HL-60 (cell line): ENCODE measurements around the gene ARSA.

Source experiments
- DNase-seq, 2 experiments: peaks; one replicate each; pipeline ENCODE4 v3.0.0-alpha.2; 2010 to 2020; ENCODE audit warnings: low read depth in 1 of 2, low spot score in 1 of 2
- H3K27ac ChIP-seq: fragments of 250-450 bp; sonication (Bioruptor Pico); replicated peaks from 2 replicates; pipeline ENCODE4 v1.5.1; 2020; ENCODE audit warnings: mild to moderate bottlenecking, moderate library complexity
- H3K27me3 ChIP-seq: fragments of 250-450 bp; sonication (Bioruptor Pico); 2 replicates; pipeline ENCODE4 v1.5.1; 2021; ENCODE audit warnings: mild to moderate bottlenecking, moderate library complexity; ENCODE audit not compliant: insufficient read depth, poor library complexity, severe bottlenecking
- H3K4me3 ChIP-seq: replicated peaks from 2 replicates; pipeline ENCODE4 v1.5.1; 2011; ENCODE audit warnings: mild to moderate bottlenecking, control low read depth, low read length; ENCODE audit not compliant: insufficient read depth
- GABPA ChIP-seq: IDR thresholded peaks from 2 replicates; pipeline ENCODE4 v1.6.1; 2012; ENCODE audit warnings: low read depth
- POLR2AphosphoS5 ChIP-seq: IDR thresholded peaks from 2 replicates; pipeline ENCODE4 v1.6.1; 2012; ENCODE audit warnings: low read depth
- SPI1 ChIP-seq: IDR thresholded peaks from 2 replicates; pipeline ENCODE4 v1.6.1; 2012; ENCODE audit warnings: low read depth, mild to moderate bottlenecking, borderline replicate concordance
- TF ChIP-seq, protein P1 (sequence below): IDR thresholded peaks from 2 replicates; pipeline ENCODE4 v1.6.1; 2012; ENCODE audit warnings: low read depth; ENCODE audit not compliant: insufficient replicate concordance
- TF ChIP-seq, protein P2 (sequence below): IDR thresholded peaks from one replicate; pipeline ENCODE4 v1.5.1; 2011; ENCODE audit warnings: low read length, control low read depth, inconsistent platforms; ENCODE audit not compliant: insufficient read depth

ARSA gene

DNA sequence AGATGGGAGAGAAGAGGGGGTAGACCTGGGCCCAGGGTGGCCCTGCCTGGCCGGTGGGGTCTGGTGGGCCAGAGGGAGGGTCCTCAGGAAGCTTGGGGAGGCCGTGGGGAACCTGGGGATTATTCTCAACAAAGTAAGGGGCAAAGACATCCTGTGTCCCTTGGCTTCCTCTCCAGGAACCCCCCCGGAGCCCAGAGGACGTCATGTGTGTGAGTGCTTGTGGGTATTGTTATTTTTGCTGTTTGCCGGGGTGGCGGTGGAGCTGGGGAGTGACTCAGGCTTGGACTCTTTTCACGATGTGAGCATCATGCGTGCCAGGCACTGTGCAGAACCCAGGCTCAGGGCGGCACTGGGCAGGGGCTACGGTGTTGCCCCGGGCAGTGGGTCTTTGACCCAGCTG lies 43.7 kb upstream of the ARSA start:
- Histone ChIP-seq H3K4me3 (no peak overlapping the region), H3K27me3 (peaks cover 36% of the 10 kb centered on the region), H3K27ac (no peak overlapping the region)
- TF ChIP-seq, protein P1, sequence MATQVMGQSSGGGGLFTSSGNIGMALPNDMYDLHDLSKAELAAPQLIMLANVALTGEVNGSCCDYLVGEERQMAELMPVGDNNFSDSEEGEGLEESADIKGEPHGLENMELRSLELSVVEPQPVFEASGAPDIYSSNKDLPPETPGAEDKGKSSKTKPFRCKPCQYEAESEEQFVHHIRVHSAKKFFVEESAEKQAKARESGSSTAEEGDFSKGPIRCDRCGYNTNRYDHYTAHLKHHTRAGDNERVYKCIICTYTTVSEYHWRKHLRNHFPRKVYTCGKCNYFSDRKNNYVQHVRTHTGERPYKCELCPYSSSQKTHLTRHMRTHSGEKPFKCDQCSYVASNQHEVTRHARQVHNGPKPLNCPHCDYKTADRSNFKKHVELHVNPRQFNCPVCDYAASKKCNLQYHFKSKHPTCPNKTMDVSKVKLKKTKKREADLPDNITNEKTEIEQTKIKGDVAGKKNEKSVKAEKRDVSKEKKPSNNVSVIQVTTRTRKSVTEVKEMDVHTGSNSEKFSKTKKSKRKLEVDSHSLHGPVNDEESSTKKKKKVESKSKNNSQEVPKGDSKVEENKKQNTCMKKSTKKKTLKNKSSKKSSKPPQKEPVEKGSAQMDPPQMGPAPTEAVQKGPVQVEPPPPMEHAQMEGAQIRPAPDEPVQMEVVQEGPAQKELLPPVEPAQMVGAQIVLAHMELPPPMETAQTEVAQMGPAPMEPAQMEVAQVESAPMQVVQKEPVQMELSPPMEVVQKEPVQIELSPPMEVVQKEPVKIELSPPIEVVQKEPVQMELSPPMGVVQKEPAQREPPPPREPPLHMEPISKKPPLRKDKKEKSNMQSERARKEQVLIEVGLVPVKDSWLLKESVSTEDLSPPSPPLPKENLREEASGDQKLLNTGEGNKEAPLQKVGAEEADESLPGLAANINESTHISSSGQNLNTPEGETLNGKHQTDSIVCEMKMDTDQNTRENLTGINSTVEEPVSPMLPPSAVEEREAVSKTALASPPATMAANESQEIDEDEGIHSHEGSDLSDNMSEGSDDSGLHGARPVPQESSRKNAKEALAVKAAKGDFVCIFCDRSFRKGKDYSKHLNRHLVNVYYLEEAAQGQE: no peak
- TF ChIP-seq, protein P2, sequence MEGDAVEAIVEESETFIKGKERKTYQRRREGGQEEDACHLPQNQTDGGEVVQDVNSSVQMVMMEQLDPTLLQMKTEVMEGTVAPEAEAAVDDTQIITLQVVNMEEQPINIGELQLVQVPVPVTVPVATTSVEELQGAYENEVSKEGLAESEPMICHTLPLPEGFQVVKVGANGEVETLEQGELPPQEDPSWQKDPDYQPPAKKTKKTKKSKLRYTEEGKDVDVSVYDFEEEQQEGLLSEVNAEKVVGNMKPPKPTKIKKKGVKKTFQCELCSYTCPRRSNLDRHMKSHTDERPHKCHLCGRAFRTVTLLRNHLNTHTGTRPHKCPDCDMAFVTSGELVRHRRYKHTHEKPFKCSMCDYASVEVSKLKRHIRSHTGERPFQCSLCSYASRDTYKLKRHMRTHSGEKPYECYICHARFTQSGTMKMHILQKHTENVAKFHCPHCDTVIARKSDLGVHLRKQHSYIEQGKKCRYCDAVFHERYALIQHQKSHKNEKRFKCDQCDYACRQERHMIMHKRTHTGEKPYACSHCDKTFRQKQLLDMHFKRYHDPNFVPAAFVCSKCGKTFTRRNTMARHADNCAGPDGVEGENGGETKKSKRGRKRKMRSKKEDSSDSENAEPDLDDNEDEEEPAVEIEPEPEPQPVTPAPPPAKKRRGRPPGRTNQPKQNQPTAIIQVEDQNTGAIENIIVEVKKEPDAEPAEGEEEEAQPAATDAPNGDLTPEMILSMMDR: no peak
- TF ChIP-seq SPI1: no peak
- TF ChIP-seq GABPA: no peak
- no peak for TF ChIP-seq POLR2AphosphoS5
- no peak for DNase-seq

- TF ChIP-seq, protein P2: no peak
- TF ChIP-seq, protein P1: no peak
- no peak for TF ChIP-seq GABPA
- no peak for TF ChIP-seq SPI1
- TF ChIP-seq POLR2AphosphoS5: no peak
- no peak overlapping the region for H3K4me3 ChIP-seq
- H3K27ac ChIP-seq: no peak overlapping the region
These were observed 43.1 kb upstream of the ARSA start for GRCh38 chr22:50670914-50671538.

GRCh38 chr22:50670513-50670912 lies 42.6 kb upstream of the ARSA start:
- H3K27me3 ChIP-seq: peaks cover 30% of the 10 kb centered on the region
- H3K27ac ChIP-seq: no peak overlapping the region
- H3K4me3 ChIP-seq: no peak overlapping the region
- DNase-seq: no peak
- TF ChIP-seq, protein P1: no peak
- TF ChIP-seq, protein P2: no peak

More at GRCh38 chr22:50670914-50671538, 43.1 kb upstream of the ARSA start:
- no peak for DNase-seq
- peaks cover 35% of the 10 kb centered on the region for H3K27me3 ChIP-seq
